IPS-15b (cell line): ENCODE data around the gene LIPJ.

Source experiments
- H3K27me3 ChIP-seq: one replicate; pipeline ENCODE4 v1.6.1; 2013; ENCODE audit warnings: low read length; ENCODE audit not compliant: control insufficient read depth, insufficient read depth
- H3K36me3 ChIP-seq: one replicate; pipeline ENCODE4 v1.6.1; 2013; ENCODE audit warnings: low read length; ENCODE audit not compliant: control insufficient read depth, insufficient read depth
- H3K4me1 ChIP-seq: one replicate; pipeline ENCODE4 v1.6.1; 2013; ENCODE audit warnings: mild to moderate bottlenecking, low read length; ENCODE audit not compliant: control insufficient read depth, insufficient read depth
- H3K4me3 ChIP-seq: one replicate; pipeline ENCODE4 v1.5.1; 2013; ENCODE audit warnings: low read depth, low read length
- H3K9ac ChIP-seq: one replicate; pipeline ENCODE4 v1.6.1; 2013; ENCODE audit warnings: low read depth, mild to moderate bottlenecking, low read length
- H3K9me3 ChIP-seq: one replicate; pipeline ENCODE4 v1.6.1; 2013; ENCODE audit warnings: mild to moderate bottlenecking, low read length; ENCODE audit not compliant: control insufficient read depth, insufficient read depth

LIPJ gene

GRCh38 chr10:88555190-88555908 is 31.2 kb upstream of the LIPJ start:
- H3K4me1 ChIP-seq: no peaks in the 10 kb centered on the region

DNA sequence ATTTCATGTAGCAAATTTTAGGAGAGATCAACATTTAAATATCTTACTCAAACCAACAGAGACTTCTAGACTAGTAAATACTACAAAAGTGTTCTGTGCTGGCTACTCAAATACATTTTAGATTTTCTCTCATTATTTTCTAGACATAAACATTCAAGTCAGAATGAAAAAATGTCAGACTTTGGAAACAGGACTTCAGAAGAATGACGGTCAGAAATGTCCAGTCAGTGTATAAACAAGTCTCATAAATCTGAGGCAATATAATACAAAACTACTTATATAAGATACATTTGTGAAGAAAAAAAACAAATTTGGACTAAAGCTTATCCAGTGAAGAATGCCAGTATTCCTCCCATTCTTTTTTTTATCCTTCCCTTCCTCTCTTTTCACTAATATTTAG is 29.3 kb upstream of the LIPJ start:
- H3K9ac ChIP-seq: no peak overlapping the region
- H3K9me3 ChIP-seq: no peaks in the 10 kb centered on the region
- H3K4me1 ChIP-seq: no peaks in the 10 kb centered on the region
- no peaks in the 10 kb centered on the region for H3K27me3 ChIP-seq
- no peak overlapping the region for H3K4me3 ChIP-seq
- no peaks in the 10 kb centered on the region for H3K36me3 ChIP-seq

More at GRCh38 chr10:88555190-88555908, 31.2 kb upstream of the LIPJ start:
- no peaks in the 10 kb centered on the region for H3K27me3 ChIP-seq
- no peaks in the 10 kb centered on the region for H3K36me3 ChIP-seq
- no peak overlapping the region for H3K9ac ChIP-seq
- no peaks in the 10 kb centered on the region for H3K9me3 ChIP-seq
- no peak overlapping the region for H3K4me3 ChIP-seq

- Histone ChIP-seq H3K9me3 (no peaks in the 10 kb centered on the region), H3K4me3 (no peak overlapping the region), H3K9ac (no peak overlapping the region), H3K36me3 (no peaks in the 10 kb centered on the region), H3K27me3 (no peaks in the 10 kb centered on the region), H3K4me1 (no peaks in the 10 kb centered on the region)
Observed at GRCh38 chr10:88557658-88558057, 28.9 kb upstream of the LIPJ start.

DNA sequence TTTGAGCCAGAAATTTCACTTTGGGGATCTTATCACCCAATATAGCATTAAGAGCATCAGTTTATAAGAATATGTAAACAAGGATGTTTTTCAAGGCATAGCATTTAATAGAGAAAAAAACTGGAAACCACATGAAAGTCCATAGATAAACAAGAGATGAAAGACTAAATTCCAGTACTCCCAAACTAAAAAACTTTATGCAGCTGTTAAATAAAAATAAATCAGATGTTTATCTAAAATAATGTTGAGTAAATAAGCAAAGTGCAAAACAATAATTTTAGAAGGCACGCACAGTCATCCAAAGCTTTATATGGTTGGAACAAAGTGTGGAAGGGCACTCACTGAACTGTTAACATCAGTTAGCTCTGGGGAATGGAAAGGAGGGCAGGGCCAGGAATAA is 24.4 kb upstream of the LIPJ start:
- Histone ChIP-seq H3K27me3 (no peaks in the 10 kb centered on the region), H3K4me1 (no peaks in the 10 kb centered on the region), H3K9ac (no peak overlapping the region), H3K4me3 (no peak overlapping the region), H3K9me3 (no peaks in the 10 kb centered on the region), H3K36me3 (no peaks in the 10 kb centered on the region)

GRCh38 chr10:88565072-88565471 is 21.5 kb upstream of the LIPJ start:
- Histone ChIP-seq H3K9ac (no peak overlapping the region), H3K27me3 (no peaks in the 10 kb centered on the region)

DNA sequence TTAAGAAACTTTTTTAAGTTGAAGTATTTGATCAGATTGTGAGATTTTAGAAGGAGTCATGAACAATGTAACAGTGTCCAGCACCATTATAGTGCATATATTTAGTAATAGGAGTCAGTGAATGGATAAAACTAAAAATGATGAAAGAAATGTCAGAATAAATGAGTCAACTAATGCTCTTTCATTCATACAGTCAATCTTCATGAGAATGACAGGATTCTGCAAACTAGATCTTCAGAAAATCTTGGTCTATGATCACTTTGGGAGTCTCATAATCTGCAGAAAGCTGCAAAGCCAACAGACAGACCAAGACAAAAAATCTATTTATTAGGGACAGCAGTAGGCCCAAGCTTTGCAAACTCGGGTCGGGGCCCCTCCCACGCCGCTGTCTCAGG is 4.2 kb upstream of the LIPJ start:
- no peaks in the 10 kb centered on the region for H3K4me1 ChIP-seq
- H3K9ac ChIP-seq: no peak overlapping the region
- peaks cover 8% of the 10 kb centered on the region for H3K27me3 ChIP-seq
- no peaks in the 10 kb centered on the region for H3K36me3 ChIP-seq
- H3K4me3 ChIP-seq: peak overlapping the region; percentile 92
- no peaks in the 10 kb centered on the region for H3K9me3 ChIP-seq

More at GRCh38 chr10:88565072-88565471, 21.5 kb upstream of the LIPJ start:
- no peak overlapping the region for H3K4me3 ChIP-seq
- H3K36me3 ChIP-seq: no peaks in the 10 kb centered on the region
- H3K9me3 ChIP-seq: no peaks in the 10 kb centered on the region
- no peaks in the 10 kb centered on the region for H3K4me1 ChIP-seq

DNA sequence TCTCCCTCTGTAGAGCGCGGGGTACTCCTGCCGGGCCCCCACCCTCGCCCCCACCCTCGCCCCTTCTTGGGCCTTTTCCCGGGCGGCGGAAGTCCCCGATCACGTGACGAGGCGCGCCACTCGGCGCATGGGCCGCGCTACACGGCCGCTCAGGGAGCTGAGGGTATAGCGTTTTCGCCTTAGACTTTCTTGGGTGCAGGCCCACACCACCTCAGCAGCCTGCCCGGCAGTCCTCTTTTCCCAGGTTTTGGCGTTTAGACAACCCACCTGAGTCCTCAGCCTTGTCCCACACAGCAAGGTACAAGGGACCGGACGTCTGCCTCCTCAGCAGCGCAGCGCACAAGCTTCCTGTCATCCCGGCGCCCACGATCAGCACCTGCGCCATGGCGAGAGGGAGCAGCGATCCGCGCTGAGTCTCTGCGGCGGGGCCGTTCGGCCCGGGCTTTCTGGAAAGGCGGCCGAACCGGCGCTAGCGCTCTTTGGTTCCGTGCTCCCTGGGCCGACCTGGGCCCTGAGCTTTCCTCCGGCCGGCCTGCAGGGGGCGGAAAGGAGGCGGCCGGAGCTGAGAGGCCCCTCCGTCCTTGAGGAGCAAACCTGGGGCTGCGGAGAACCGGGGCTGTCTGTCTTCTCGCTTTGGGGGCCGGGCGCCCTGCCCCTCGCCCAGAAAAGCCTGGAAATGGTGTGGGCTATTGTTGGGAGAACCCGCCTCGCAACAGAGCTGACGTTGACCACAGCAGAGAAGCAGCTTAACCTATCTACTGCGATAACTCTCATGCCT is 3.6 kb upstream of the LIPJ start, which contains the start of gene RNLS:
Gene RNLS (minus strand): TSS at position 513 of the 778 bp plus-strand sequence.
- peaks cover 8% of the 10 kb centered on the region for H3K27me3 ChIP-seq
- H3K36me3 ChIP-seq: no peaks in the 10 kb centered on the region
- peak within 1 kb of the TSS; percentile 92 for H3K4me3 ChIP-seq
- H3K4me1 ChIP-seq: no peaks in the 10 kb centered on the region
- H3K9me3 ChIP-seq: no peaks in the 10 kb centered on the region
- H3K9ac ChIP-seq: peak within 1 kb of the TSS; percentile 88

- no peaks in the 10 kb centered on the region for H3K9me3 ChIP-seq
- peak overlapping the region; percentile 92 for H3K4me3 ChIP-seq
- H3K9ac ChIP-seq: peak overlapping the region; percentile 88
- H3K36me3 ChIP-seq: no peaks in the 10 kb centered on the region
- H3K4me1 ChIP-seq: no peaks in the 10 kb centered on the region
- peaks cover 8% of the 10 kb centered on the region for H3K27me3 ChIP-seq
Observed at GRCh38 chr10:88583584-88583957, 3.0 kb upstream of the LIPJ start.

DNA sequence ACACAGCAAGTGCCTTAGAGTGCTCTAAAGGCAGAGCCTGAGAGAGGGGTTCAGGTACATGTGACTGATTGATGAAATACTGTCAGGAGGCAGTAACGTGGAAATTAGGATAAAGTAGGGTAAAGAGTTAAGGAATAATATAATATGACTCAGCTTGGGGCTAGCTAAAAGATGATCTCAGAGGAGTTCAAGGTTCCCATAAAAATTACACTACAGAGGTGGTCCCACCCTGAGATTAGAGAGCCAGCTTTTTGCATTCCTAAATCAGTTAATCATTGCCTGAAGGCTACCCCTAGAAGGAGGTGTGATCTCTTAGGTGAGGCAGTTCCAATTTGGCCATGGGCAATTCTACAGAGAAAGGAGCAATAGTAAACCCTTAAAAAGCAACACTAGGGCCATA is 5.8 kb downstream of the LIPJ start:
- peaks cover 14% of the 10 kb centered on the region for H3K27me3 ChIP-seq
- H3K4me3 ChIP-seq: no peak overlapping the region
- H3K36me3 ChIP-seq: no peaks in the 10 kb centered on the region
- no peaks in the 10 kb centered on the region for H3K9me3 ChIP-seq
- no peaks in the 10 kb centered on the region for H3K4me1 ChIP-seq
- no peak overlapping the region for H3K9ac ChIP-seq

GRCh38 chr10:88592906-88593305 is 6.3 kb downstream of the LIPJ start:
- no peak overlapping the region for H3K9ac ChIP-seq
- no peaks in the 10 kb centered on the region for H3K9me3 ChIP-seq
- H3K4me3 ChIP-seq: no peak overlapping the region
- H3K4me1 ChIP-seq: no peaks in the 10 kb centered on the region
- peaks cover 14% of the 10 kb centered on the region for H3K27me3 ChIP-seq
- no peaks in the 10 kb centered on the region for H3K36me3 ChIP-seq

DNA sequence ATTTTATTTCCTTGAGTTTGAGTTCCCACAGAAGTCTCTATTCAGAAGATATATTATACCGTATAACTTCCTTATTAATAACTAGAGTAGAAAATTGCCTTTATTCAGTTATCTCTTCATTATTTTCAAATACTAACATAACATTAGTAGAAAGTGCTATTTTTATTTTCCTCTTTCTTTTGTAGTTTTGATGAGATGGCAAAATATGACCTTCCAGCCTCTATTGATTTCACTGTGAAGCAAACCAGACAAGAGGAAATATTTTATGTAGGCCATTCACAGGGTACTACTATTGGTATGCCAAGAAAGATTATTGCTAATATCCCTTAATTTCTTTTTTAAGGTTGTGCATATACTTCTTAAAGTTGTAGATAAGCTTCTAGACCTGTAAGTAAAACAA is 7.9 kb downstream of the LIPJ start:
- H3K9me3 ChIP-seq: no peaks in the 10 kb centered on the region
- no peak overlapping the region for H3K9ac ChIP-seq
- no peaks in the 10 kb centered on the region for H3K36me3 ChIP-seq
- H3K4me1 ChIP-seq: no peaks in the 10 kb centered on the region
- H3K4me3 ChIP-seq: no peak overlapping the region
- peaks cover 13% of the 10 kb centered on the region for H3K27me3 ChIP-seq

GRCh38 chr10:88598055-88598454 is 11.5 kb downstream of the LIPJ start:
- no peak overlapping the region for H3K4me3 ChIP-seq
- H3K4me1 ChIP-seq: no peaks in the 10 kb centered on the region
- H3K9me3 ChIP-seq: no peaks in the 10 kb centered on the region
- peaks cover 3% of the 10 kb centered on the region for H3K27me3 ChIP-seq
- H3K9ac ChIP-seq: no peak overlapping the region
- no peaks in the 10 kb centered on the region for H3K36me3 ChIP-seq
